Neural progenitor cell (in vitro differentiated cells): ENCODE results near the gene ESYT3. TPM values are rescaled to one million over a fixed set of nuclear protein-coding genes. Genes with fewer than 3 reads are reported as not detected.

Source experiments
- DNase-seq: peaks from one replicate; pipeline ENCODE4 v3.0.0-alpha.2; 2016; ENCODE audit warnings: low spot score
- H2AFZ ChIP-seq: fragments of 200-600 bp; sonication (generic); replicated peaks from 2 replicates; pipeline ENCODE4 v1.6.1; 2016; ENCODE audit warnings: antibody characterized with exemption
- H3F3A ChIP-seq: fragments of 200-600 bp; sonication (generic); 2 replicates; pipeline ENCODE4 v1.6.1; 2016; ENCODE audit warnings: antibody characterized with exemption, low read depth
- H3K27ac ChIP-seq: fragments of 200-600 bp; sonication (generic); 2 replicates; pipeline ENCODE4 v1.5.1; 2016; ENCODE audit warnings: mild to moderate bottlenecking
- H3K27me3 ChIP-seq: fragments of 200-600 bp; sonication (generic); 2 replicates; pipeline ENCODE4 v1.6.1; 2016; ENCODE audit warnings: mild to moderate bottlenecking, moderate library complexity
- H3K36me3 ChIP-seq: fragments of 200-600 bp; sonication (generic); 2 replicates; pipeline ENCODE4 v1.5.1; 2016
- H3K4me1 ChIP-seq: fragments of 200-600 bp; sonication (generic); 2 replicates; pipeline ENCODE4 v1.6.1; 2016; ENCODE audit warnings: mixed run types
- H3K4me2 ChIP-seq: fragments of 200-600 bp; sonication (generic); 2 replicates; pipeline ENCODE4 v1.6.1; 2016
- H3K4me3 ChIP-seq: fragments of 200-600 bp; sonication (generic); 2 replicates; pipeline ENCODE4 v1.5.1; 2016
- H3K79me2 ChIP-seq: fragments of 200-600 bp; sonication (generic); 2 replicates; pipeline ENCODE4 v1.6.1; 2016; ENCODE audit warnings: low read depth
- H3K9ac ChIP-seq: fragments of 200-600 bp; sonication (generic); 2 replicates; pipeline ENCODE4 v1.6.1; 2016
- H3K9me3 ChIP-seq: fragments of 200-600 bp; sonication (generic); 2 replicates; pipeline ENCODE4 v1.5.1; 2016; ENCODE audit warnings: low read depth
- H4K20me1 ChIP-seq: fragments of 200-600 bp; sonication (generic); 2 replicates; pipeline ENCODE4 v1.6.1; 2016; ENCODE audit warnings: low read depth
- H3K27ac Mint-ChIP-seq: 3 replicates; pipeline ENCODE4 v1.8.0; 2021; ENCODE audit warnings: mixed read lengths
- H3K27me3 Mint-ChIP-seq: 2 replicates; pipeline ENCODE4 v1.8.0; 2022; ENCODE audit warnings: low read depth, mild to moderate bottlenecking, inconsistent platforms, moderate library complexity, mixed read lengths; ENCODE audit not compliant: insufficient read depth
- H3K36me3 Mint-ChIP-seq: 3 replicates; pipeline ENCODE4 v1.8.0; 2021; ENCODE audit warnings: mixed read lengths
- H3K4me1 Mint-ChIP-seq: 3 replicates; pipeline ENCODE4 v1.8.0; 2021; ENCODE audit warnings: mixed read lengths
- H3K4me3 Mint-ChIP-seq: 3 replicates; pipeline ENCODE4 v1.8.0; 2021; ENCODE audit warnings: mild to moderate bottlenecking, moderate library complexity, mixed read lengths
- H3K9me3 Mint-ChIP-seq: 3 replicates; pipeline ENCODE4 v1.8.0; 2020; ENCODE audit warnings: mixed read lengths
- CTCF ChIP-seq: fragments of 200-600 bp; sonication (generic); IDR thresholded peaks from 2 replicates; pipeline ENCODE4 v1.5.1; 2017; ENCODE audit warnings: antibody characterized with exemption, mild to moderate bottlenecking
- EZH2 ChIP-seq: fragments of 200-600 bp; sonication (generic); IDR thresholded peaks from 2 replicates; pipeline ENCODE4 v1.6.1; 2017; ENCODE audit warnings: antibody characterized with exemption, mild to moderate bottlenecking, moderate library complexity
- EZH2phosphoT487 ChIP-seq: fragments of 200-600 bp; sonication (generic); IDR thresholded peaks from 2 replicates; pipeline ENCODE4 v1.6.1; 2017; ENCODE audit warnings: antibody characterized with exemption
- total RNA-seq: library from RNA; depleted of rRNA; stranded (reverse); fragments of >200 nt; gene quantifications from 2 replicates; pipeline ENCODE4 v1.2.3, GENCODE V29; 2015; ENCODE audit warnings: low replicate concordance

Gene ESYT3
- 0.59 and 1.4 TPM in 2 replicates for total RNA-seq

- H4K20me1 ChIP-seq = peaks cover 4% of the 10 kb centered on the region
- H2AFZ ChIP-seq = peak within 1 kb of the TSS; percentile 92
- Mint-ChIP-seq H3K27me3 (peaks cover 46% of the 10 kb centered on the region), H3K4me3 (peak within 1 kb of the TSS; percentile 77), H3K4me1 (peaks cover 9% of the 10 kb centered on the region), H3K9me3 (peaks cover 5% of the 10 kb centered on the region), H3K36me3 (no peaks in the 10 kb centered on the region), H3K27ac (no peak within 1 kb of the TSS)
- H3K36me3 ChIP-seq = no peaks in the 10 kb centered on the region
- H3K27ac ChIP-seq = no peak within 1 kb of the TSS
- H3F3A ChIP-seq = no peaks in the 10 kb centered on the region
- H3K79me2 ChIP-seq = no peaks in the 10 kb centered on the region
- peak within 1 kb of the TSS; percentile 51 for H3K4me3 ChIP-seq
- TF ChIP-seq EZH2 = no peak
- TF ChIP-seq CTCF = no peak
- peak; percentile 83 for DNase-seq
- H3K9me3 ChIP-seq = no peaks in the 10 kb centered on the region
- H3K27me3 ChIP-seq = peaks cover 55% of the 10 kb centered on the region
- peak within 1 kb of the TSS; percentile 92 for H3K4me2 ChIP-seq
- H3K4me1 ChIP-seq = peaks cover 5% of the 10 kb centered on the region
- no peak within 1 kb of the TSS for H3K9ac ChIP-seq
These were observed at the start of gene ESYT3 for GRCh38 chr3:138434276-138434874. ESYT3 (plus strand) TSS chr3:138434616; CDS start chr3:138434799, 183 bp downstream.

GRCh38 chr3:138384976-138385375 is 49.4 kb upstream of the ESYT3 start:
- Histone ChIP-seq H2AFZ (no peak overlapping the region), H3K79me2 (no peaks in the 10 kb centered on the region), H3K36me3 (no peaks in the 10 kb centered on the region), H3K4me1 (no peaks in the 10 kb centered on the region), H3K27me3 (no peaks in the 10 kb centered on the region), H3K27ac (no peak overlapping the region), H3F3A (no peaks in the 10 kb centered on the region), H3K9ac (no peak overlapping the region), H3K4me3 (no peak overlapping the region), H3K9me3 (no peaks in the 10 kb centered on the region), H4K20me1 (no peaks in the 10 kb centered on the region), H3K4me2 (no peak overlapping the region)
- DNase-seq = no peak
- TF ChIP-seq EZH2phosphoT487 (no peak), EZH2 (no peak), CTCF (no peak)
- no peak overlapping the region for H3K4me3 Mint-ChIP-seq
- peaks cover 22% of the 10 kb centered on the region for H3K4me1 Mint-ChIP-seq
- H3K27ac Mint-ChIP-seq = no peak overlapping the region
- peaks cover 8% of the 10 kb centered on the region for H3K36me3 Mint-ChIP-seq
- peaks cover 5% of the 10 kb centered on the region for H3K27me3 Mint-ChIP-seq
- H3K9me3 Mint-ChIP-seq = peaks cover 3% of the 10 kb centered on the region

- Histone ChIP-seq H3K9me3 (no peaks in the 10 kb centered on the region), H3K4me3 (no peak overlapping the region), H3K4me1 (no peaks in the 10 kb centered on the region), H3K36me3 (no peaks in the 10 kb centered on the region), H2AFZ (no peak overlapping the region), H3K79me2 (no peaks in the 10 kb centered on the region), H3F3A (no peaks in the 10 kb centered on the region), H4K20me1 (no peaks in the 10 kb centered on the region), H3K4me2 (no peak overlapping the region), H3K9ac (no peak overlapping the region), H3K27me3 (no peaks in the 10 kb centered on the region), H3K27ac (no peak overlapping the region)
- H3K36me3 Mint-ChIP-seq = peaks cover 7% of the 10 kb centered on the region
- TF ChIP-seq CTCF = no peak
- TF ChIP-seq EZH2 = no peak
- TF ChIP-seq EZH2phosphoT487 = no peak
- H3K4me3 Mint-ChIP-seq = no peak overlapping the region
- no peak overlapping the region for H3K27ac Mint-ChIP-seq
- H3K4me1 Mint-ChIP-seq = peaks cover 10% of the 10 kb centered on the region
- H3K9me3 Mint-ChIP-seq = peaks cover 3% of the 10 kb centered on the region
- peaks cover 5% of the 10 kb centered on the region for H3K27me3 Mint-ChIP-seq
- DNase-seq = no peak
These were observed 45.2 kb upstream of the ESYT3 start for GRCh38 chr3:138389144-138389601.
